Transverse colon (tissue), 4 donors: Measurements from ENCODE around the gene IRF8. TPM values are rescaled to one million over a fixed set of nuclear protein-coding genes. Genes with fewer than 3 reads are reported as not detected.
A peak's percentile ranks its signal among the peaks of the same experiment; 100 is the strongest.

Experiments used
- DNase-seq: peaks from one replicate; pipeline ENCODE4 v3.0.0-alpha.2; 2019
- H3K27ac ChIP-seq, 4 donors: fragments of 200-600 bp; sonication (generic); 2 replicates each; pipeline ENCODE4 v1.5.1; 2016 to 2018; ENCODE audit warnings: inconsistent platforms in 4 of 4
- H3K27me3 ChIP-seq: fragments of 200-600 bp; sonication (generic); 2 replicates; pipeline ENCODE4 v1.5.1; 2017; ENCODE audit warnings: inconsistent platforms
- H3K36me3 ChIP-seq, 4 donors: fragments of 200-600 bp; sonication (generic); 2 replicates each; pipeline ENCODE4 v1.5.1; 2017 to 2019; ENCODE audit warnings: inconsistent platforms in 4 of 4
- H3K4me1 ChIP-seq, 4 donors: fragments of 200-600 bp; sonication (generic); 2 replicates each; pipeline ENCODE4 v1.5.1; 2017 to 2020; ENCODE audit warnings: inconsistent platforms in 4 of 4
- H3K4me3 ChIP-seq, 4 donors: fragments of 200-600 bp; sonication (generic); 1 replicate in 1 of 4; 2 replicates in 3 of 4; pipeline versions ENCODE4 v1.5.1 to v1.6.1; 2017 to 2019; ENCODE audit warnings: inconsistent platforms in 4 of 4
- H3K9me3 ChIP-seq, 2 donors: fragments of 200-600 bp; sonication (generic); 2 replicates each; pipeline ENCODE4 v1.5.1; 2017 to 2019; ENCODE audit warnings: inconsistent platforms in 2 of 2
- EP300 ChIP-seq: sonication (generic); formaldehyde crosslinking; IDR thresholded peaks from one replicate; pipeline ENCODE4 v1.6.1; 2017; ENCODE audit warnings: antibody characterized with exemption, low read depth
- POLR2A ChIP-seq: fragments of 450-650 bp; IDR thresholded peaks from one replicate; pipeline ENCODE4 v1.6.1; 2016; ENCODE audit warnings: antibody characterized with exemption, mild to moderate bottlenecking, moderate library complexity
- POLR2AphosphoS5 ChIP-seq, 3 donors: sonication (generic); formaldehyde crosslinking; IDR thresholded peaks; one replicate each; pipeline ENCODE4 v1.6.1; 2016; ENCODE audit warnings: antibody characterized with exemption in 3 of 3
- WGBS, 2 donors: methylation state at CpG; one replicate each; pipeline ENCODE4 v1.1.5; 2018; ENCODE audit warnings: low coverage in 1 of 2; 5-methylcytosine and 5-hydroxymethylcytosine counted together
- in situ Hi-C, 4 donors: fragments of 200-750 bp; cut with MboI; loops; one replicate each; pipeline versions ENCODE4 v1.15.0 to v1.15.1; 2017; ENCODE audit warnings: low sequenced_read_pairs in 3 of 4, low pct_ligation_motif_present in 1 of 4, low pct_unique_long_range_greater_than_20kb in 1 of 4
- intact Hi-C: fragments of 100-400 bp; cut with DNase I; formaldehyde crosslinking; loops from one replicate; pipeline ENCODE4 v1.15.1; 2023; ENCODE audit warnings: low total_unique reads
- total RNA-seq, 4 donors: library from RNA; depleted of rRNA; stranded (reverse); fragments of >200 nt; gene quantifications; one replicate each; pipeline ENCODE4 v1.1.0, GENCODE V29; 2016
- TF ChIP-seq, protein P1 (sequence below), 5 experiments: fragments of 200-600 bp in 3 of 5; fragments of 450-650 bp in 2 of 5; sonication (generic) in 3 of 5; IDR thresholded peaks; 1 replicate in 2 of 5; 2 replicates in 3 of 5; pipeline ENCODE4 v1.5.1; 2016 to 2017; ENCODE audit warnings: antibody characterized with exemption in 5 of 5, inconsistent platforms in 3 of 5, mild to moderate bottlenecking in 2 of 5, moderate library complexity in 1 of 5

Gene IRF8
- total RNA-seq, 4 donors from 2014 or later, result 20.7 to 70.7 (median 45.2) TPM

GRCh38 chr16:85924675-85925074 is 25.7 kb downstream of the IRF8 start:
- in situ Hi-C loops (no loop called here), intact Hi-C loops (no loop called here)
- Histone ChIP-seq H3K27ac (peak overlapping the region in 3 of 4 donors; percentile 44 to 61 (median 58)), H3K4me3 (no peak overlapping the region), H3K4me1 (peaks cover 0 to 4% (median 0%) of the 10 kb centered on the region in 4 donors), H3K9me3 (no peaks in the 10 kb centered on the region), H3K27me3 (no peaks in the 10 kb centered on the region), H3K36me3 (no peaks in the 10 kb centered on the region)
- no peak for DNase-seq
- 58% methylated on average over 3 of the region's 3 CpGs; no CpG with 5 or more reads in 1 of the 2 donors for WGBS, 2 donors
- TF ChIP-seq EP300 (no peak), POLR2AphosphoS5 (IDR thresholded peaks at IDR 0.05) (no peak), POLR2A (no peak)
- TF ChIP-seq, protein P1, sequence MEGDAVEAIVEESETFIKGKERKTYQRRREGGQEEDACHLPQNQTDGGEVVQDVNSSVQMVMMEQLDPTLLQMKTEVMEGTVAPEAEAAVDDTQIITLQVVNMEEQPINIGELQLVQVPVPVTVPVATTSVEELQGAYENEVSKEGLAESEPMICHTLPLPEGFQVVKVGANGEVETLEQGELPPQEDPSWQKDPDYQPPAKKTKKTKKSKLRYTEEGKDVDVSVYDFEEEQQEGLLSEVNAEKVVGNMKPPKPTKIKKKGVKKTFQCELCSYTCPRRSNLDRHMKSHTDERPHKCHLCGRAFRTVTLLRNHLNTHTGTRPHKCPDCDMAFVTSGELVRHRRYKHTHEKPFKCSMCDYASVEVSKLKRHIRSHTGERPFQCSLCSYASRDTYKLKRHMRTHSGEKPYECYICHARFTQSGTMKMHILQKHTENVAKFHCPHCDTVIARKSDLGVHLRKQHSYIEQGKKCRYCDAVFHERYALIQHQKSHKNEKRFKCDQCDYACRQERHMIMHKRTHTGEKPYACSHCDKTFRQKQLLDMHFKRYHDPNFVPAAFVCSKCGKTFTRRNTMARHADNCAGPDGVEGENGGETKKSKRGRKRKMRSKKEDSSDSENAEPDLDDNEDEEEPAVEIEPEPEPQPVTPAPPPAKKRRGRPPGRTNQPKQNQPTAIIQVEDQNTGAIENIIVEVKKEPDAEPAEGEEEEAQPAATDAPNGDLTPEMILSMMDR (IDR thresholded peaks at IDR 0.05), result no peak

DNA sequence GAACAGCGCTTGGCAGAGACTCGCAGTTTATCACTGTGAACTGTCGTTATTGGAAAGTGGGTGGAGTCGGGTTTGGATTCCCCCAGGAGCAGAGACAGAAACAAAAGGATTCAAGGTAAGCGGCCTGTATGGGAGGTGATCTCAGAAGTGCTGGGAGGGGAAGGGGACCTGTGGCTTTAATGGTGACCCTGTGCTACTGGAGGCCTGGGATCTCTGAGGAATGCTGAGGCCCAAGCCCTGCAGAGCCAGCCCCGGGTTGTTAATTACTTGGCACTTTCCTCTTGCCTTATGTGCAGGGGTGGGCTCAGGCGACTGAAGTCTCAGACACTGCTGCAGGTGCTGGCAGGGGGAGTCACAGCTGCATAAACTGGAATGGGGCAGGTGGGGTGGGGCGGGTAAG is 27.4 kb downstream of the IRF8 start:
- TF ChIP-seq POLR2AphosphoS5 (IDR thresholded peaks at IDR 0.05), result no peak
- TF ChIP-seq EP300, result no peak
- no peak for TF ChIP-seq POLR2A
- TF ChIP-seq, protein P1 (IDR thresholded peaks at IDR 0.05), result no peak
- Histone ChIP-seq H3K4me3 (no peak overlapping the region), H3K36me3 (no peaks in the 10 kb centered on the region), H3K4me1 (peaks cover 0 to 4% (median 0%) of the 10 kb centered on the region in 4 donors), H3K27me3 (no peaks in the 10 kb centered on the region), H3K9me3 (no peaks in the 10 kb centered on the region), H3K27ac (no peak overlapping the region)
- WGBS, 2 donors, result 55 to 79% methylated on average over 4 to 8 of the region's 8 CpGs
- intact Hi-C loops, result no loop called here
- DNase-seq, result no peak
- in situ Hi-C loops, result no loop called here

DNA sequence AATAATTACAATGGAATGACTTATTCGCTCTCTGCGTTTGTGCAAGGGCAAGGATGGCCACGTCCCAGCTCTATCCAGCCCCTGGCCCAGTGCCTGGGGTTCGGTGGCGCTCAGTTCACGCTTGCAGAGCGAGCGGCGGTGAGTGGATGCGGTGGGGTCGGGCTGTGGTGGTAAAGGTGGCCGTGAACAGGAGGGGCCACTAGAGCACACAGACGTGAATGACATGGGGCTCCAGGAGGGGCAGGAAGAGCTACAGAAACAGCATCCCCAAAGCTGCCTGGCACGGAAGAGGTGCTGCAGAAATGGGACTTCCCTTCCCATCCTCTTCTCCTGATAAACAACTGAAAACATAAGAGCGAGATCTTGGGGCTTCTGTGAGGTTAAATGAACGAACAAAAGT is 28.4 kb downstream of the IRF8 start:
- no peak for DNase-seq
- TF ChIP-seq, protein P1 (IDR thresholded peaks at IDR 0.05), result no peak
- TF ChIP-seq POLR2A (no peak), POLR2AphosphoS5 (IDR thresholded peaks at IDR 0.05) (no peak), EP300 (no peak)
- Histone ChIP-seq H3K27me3 (no peaks in the 10 kb centered on the region), H3K36me3 (no peaks in the 10 kb centered on the region), H3K9me3 (no peaks in the 10 kb centered on the region), H3K27ac (no peak overlapping the region), H3K4me1 (peaks cover 0 to 4% (median 0%) of the 10 kb centered on the region in 4 donors), H3K4me3 (no peak overlapping the region)
- 74 to 81% methylated on average over 9 to 16 of the region's 16 CpGs for WGBS, 2 donors
- in situ Hi-C loops, result no loop called here
- intact Hi-C loops, result no loop called here

DNA sequence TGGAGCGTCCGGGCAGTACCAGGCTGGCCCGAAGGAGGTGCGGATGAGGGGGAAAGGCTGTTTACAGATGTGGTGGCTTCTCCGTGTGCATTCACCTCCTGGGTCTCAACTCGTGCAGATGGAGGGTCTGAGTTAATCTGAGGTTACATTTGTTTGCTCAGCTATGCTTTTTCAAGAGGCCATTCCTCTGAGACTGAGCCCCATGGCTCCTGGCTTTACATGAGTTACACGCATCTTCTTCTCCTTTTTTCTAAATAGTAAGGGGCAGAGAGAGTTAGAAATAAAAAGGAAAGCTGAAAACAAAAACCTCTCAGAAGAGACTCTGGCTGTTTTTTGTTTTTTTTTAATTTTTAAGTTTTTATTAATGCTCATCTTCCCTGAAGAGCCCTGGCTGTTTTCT is 29.0 kb downstream of the IRF8 start:
- Histone ChIP-seq H3K36me3 (no peaks in the 10 kb centered on the region), H3K9me3 (no peaks in the 10 kb centered on the region), H3K27ac (peak overlapping the region in 1 of 4 donors; percentile 17), H3K4me1 (peaks cover 0 to 4% (median 0%) of the 10 kb centered on the region in 4 donors), H3K4me3 (no peak overlapping the region), H3K27me3 (no peaks in the 10 kb centered on the region)
- DNase-seq, result no peak
- WGBS, 2 donors, result 59 to 69% methylated on average over 7 of the region's 7 CpGs
- in situ Hi-C loops, result no loop called here
- TF ChIP-seq POLR2A (no peak), POLR2AphosphoS5 (IDR thresholded peaks at IDR 0.05) (no peak), EP300 (no peak)
- intact Hi-C loops, result no loop called here

- Histone ChIP-seq H3K36me3 (no peaks in the 10 kb centered on the region), H3K9me3 (no peaks in the 10 kb centered on the region), H3K27ac (peak overlapping the region in 1 of 4 donors; percentile 17), H3K4me3 (no peak overlapping the region), H3K4me1 (peaks cover 0 to 4% (median 0%) of the 10 kb centered on the region in 4 donors), H3K27me3 (no peaks in the 10 kb centered on the region)
- TF ChIP-seq, protein P1 (IDR thresholded peaks at IDR 0.05), result no peak
- TF ChIP-seq EP300 (no peak), POLR2AphosphoS5 (IDR thresholded peaks at IDR 0.05) (peak in 2 of 3 donors; percentile 13 to 28), POLR2A (no peak)
- peak; percentile 27 for DNase-seq
- intact Hi-C loops, result no loop called here
- 42 to 51% methylated on average over 2 to 10 of the region's 10 CpGs for WGBS, 2 donors
- in situ Hi-C loops, result no loop called here
Observed at GRCh38 chr16:85928401-85928820, 29.4 kb downstream of the IRF8 start.
